Measurements from ENCODE around the gene TMEM161A. TPM values are rescaled to one million over a fixed set of nuclear protein-coding genes. Genes with fewer than 3 reads are reported as not detected.

TMEM161A gene
- 16.3 to 27.9 TPM (median 26.3 TPM) in 5 replicates for total RNA-seq (2022; extraction: Qiagen RNA extraction)

DNA sequence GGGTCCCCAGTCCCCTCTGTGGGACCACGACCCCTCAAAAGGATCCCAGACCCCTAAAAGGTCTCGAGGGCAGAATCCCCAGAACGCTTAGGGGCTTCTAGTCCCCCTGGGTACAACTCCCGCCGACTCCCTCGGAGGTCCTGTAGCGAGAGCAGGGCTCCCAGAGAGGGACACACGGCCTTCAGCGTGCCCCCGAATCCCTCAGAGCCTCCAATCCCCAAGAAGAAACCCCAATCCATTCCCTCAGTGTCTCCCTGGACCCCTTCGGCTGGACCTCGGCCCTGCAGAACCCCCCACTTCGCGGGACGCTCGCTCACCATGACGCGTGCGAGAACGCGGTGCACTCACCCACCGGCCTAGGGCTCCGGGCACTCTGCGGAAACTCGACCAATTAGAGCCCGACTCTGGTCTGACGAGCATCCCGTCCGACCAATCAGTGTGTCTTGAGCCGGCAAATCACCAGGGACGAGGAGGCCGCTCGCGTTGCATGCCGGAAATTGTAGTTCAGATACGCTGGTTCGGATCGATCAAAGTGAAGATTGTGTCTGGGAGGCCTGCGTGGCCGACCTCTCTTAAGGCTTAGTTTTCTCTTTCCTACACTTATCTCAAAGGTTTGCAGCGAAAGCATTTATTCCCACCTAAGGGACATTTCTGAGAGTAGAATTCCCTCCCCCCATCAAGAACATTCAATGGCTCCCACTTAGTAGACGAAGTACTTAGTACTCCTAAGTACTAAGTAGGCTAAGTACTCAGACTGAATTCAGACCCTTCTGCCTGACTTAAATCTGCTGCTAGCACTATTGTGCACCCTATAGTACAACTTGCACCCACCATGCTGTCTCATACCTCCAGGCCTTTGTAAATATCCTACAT, at the start of gene TMEM161A:
Gene TMEM161A (minus strand): TSS at position 370 of the 873 bp plus-strand sequence. CDS start 50 bp downstream, at position 320.

DNA sequence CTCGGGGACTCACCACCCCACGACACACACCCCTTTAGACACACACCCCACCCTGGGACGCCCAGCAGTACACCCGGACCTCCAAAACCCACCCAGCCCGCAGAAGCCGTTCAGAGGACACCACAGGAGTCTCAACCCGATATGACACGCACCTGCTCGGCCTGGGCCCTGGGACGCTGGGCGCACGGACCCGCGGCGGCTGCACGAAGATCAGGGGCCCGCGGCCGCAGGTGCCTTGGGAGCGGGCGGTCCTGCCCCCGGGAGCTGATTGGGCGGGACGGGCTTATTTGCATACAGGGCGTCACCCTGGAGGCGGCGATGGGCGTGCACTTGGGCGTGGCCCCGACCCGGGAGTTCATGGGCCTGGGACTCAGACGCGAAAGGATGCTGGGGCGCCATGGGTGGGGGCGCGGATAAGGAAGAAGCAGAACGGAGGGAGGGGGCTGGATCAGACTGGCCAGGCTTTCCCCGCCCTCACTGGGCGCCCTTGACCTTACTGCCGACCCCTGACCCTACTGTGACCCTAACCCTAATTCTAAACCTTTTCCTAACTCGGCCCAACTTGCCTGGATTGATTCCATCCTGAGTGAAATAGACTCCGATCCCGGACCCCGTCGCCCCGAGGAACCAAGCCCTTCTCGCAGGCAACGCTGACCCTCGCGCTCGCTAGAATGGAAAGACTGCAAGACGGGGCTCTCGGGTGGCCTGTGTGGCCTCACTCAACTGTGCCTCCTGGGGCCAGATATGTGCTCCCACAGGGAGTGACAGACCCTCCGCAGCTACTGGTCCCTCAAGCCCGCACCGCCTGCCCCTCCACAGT, 32.0 kb upstream of the TMEM161A start, which contains the start of gene MEF2B:
Gene MEF2B (minus strand): TSS at position 211 of the 820 bp plus-strand sequence. CDS start 19,528 bp downstream, outside the sequence.

Other genes with a start within 250 kb of the TMEM161A start
- 4.8 to 5.6 TPM (median 5.0 TPM) in 5 replicates for gene CERS1, start 242.3 kb downstream of the TMEM161A start, total RNA-seq (2022; extraction: Qiagen RNA extraction)
- 131 to 148 TPM (median 135 TPM) in 5 replicates for gene COPE, start 219.1 kb downstream of the TMEM161A start, total RNA-seq (2022; extraction: Qiagen RNA extraction)
- gene DDX49, start 218.8 kb downstream of the TMEM161A start, total RNA-seq (2022; extraction: Qiagen RNA extraction): 27.6 to 40.9 TPM (median 37.4 TPM) in 5 replicates
- gene HOMER3, start 197.3 kb downstream of the TMEM161A start, total RNA-seq (2022; extraction: Qiagen RNA extraction): 21.8 to 32.4 TPM (median 28.9 TPM) in 5 replicates
- gene SUGP2, start 105.0 kb downstream of the TMEM161A start, total RNA-seq (2022; extraction: Qiagen RNA extraction): 17.5 to 33.3 TPM (median 28.1 TPM) in 5 replicates
- 25.8 to 30.6 TPM (median 26.6 TPM) in 5 replicates for gene ARMC6, start 104.9 kb downstream of the TMEM161A start, total RNA-seq (2022; extraction: Qiagen RNA extraction)
- gene SLC25A42, start 74.5 kb downstream of the TMEM161A start, total RNA-seq (2022; extraction: Qiagen RNA extraction): 0.56 to 0.99 TPM (median 0.92 TPM) in 5 replicates
- gene MEF2B, start 31.8 kb upstream of the TMEM161A start, total RNA-seq (2022; extraction: Qiagen RNA extraction): 0.21 to 0.83 TPM (median 0.41 TPM) in 5 replicates
- 7.1 to 12.3 TPM (median 11.0 TPM) in 5 replicates for gene BORCS8, start 53.7 kb upstream of the TMEM161A start, total RNA-seq (2022; extraction: Qiagen RNA extraction)
- gene RFXANK, start 53.8 kb upstream of the TMEM161A start, total RNA-seq (2022; extraction: Qiagen RNA extraction): 33.5 to 47.1 TPM (median 40.5 TPM) in 5 replicates
- 26.1 to 28.9 TPM (median 27.0 TPM) in 5 replicates for gene NR2C2AP, start 64.9 kb upstream of the TMEM161A start, total RNA-seq (2022; extraction: Qiagen RNA extraction)
- gene NCAN, start 73.5 kb upstream of the TMEM161A start, total RNA-seq (2022; extraction: Qiagen RNA extraction): 0.04 to 0.15 TPM (median 0.06 TPM) in 5 replicates
- 0.36 to 0.70 TPM (median 0.44 TPM) in 5 replicates for gene TM6SF2, start 134.8 kb upstream of the TMEM161A start, total RNA-seq (2022; extraction: Qiagen RNA extraction)
- 22.6 to 26.0 TPM (median 23.8 TPM) in 5 replicates for gene SUGP1, start 182.0 kb upstream of the TMEM161A start, total RNA-seq (2022; extraction: Qiagen RNA extraction)
- 9.0 to 14.4 TPM (median 12.5 TPM) in 5 replicates for gene MAU2, start 182.4 kb upstream of the TMEM161A start, total RNA-seq (2022; extraction: Qiagen RNA extraction)